DMS114 treated with DMSO at 0.1 percent for 48 hours (cell line): ENCODE results near the gene SHISA9.
A peak's percentile ranks its signal among the peaks of the same experiment; 100 is the strongest.
"Not testable (repeated sequence)": the region's sequence is repeated elsewhere in the genome, so short reads cannot be mapped to it uniquely, and the experiment has no call there.

Source experiments
- DNase-seq: peaks from one replicate; lab custom pipeline; 2025; ENCODE audit not compliant: unreplicated experiment; lab: John Stamatoyannopoulos, UW

Gene SHISA9

DNA sequence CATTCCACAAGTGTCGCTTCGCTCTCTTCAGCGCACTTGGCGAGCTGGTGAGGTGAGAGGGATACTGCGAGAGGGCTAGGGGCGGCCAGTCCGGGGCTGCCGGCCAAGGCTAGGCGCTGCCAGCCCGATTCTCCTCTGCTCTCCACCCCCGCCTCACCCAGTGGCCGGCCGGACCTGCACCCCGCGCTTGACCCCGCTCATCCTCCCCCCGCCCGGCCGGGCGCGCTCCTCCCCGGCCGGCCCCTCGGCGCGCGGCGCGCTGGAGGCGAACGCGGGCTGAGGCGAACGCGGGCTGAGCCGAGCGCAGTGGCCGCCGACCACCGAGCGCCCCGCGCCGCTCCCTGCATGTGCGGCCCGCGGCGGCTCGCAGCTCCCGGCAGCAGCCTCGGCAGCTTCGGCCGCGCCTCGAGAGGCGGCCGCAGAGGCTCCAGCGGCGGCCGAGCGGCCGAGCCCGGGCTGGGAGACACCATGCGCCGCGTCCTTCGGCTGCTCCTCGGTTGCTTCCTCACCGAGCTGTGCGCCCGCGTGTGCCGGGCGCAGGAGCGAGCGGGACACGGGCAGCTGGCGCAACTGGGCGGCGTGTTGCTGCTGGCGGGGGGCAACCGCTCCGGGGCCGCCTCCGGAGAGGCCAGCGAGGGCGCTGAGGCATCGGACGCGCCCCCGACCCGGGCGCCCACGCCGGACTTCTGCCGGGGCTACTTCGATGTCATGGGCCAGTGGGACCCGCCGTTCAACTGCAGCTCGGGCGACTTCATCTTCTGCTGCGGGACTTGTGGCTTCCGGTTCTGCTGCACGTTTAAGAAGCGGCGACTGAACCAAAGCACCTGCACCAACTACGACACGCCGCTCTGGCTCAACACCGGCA, at the start of gene SHISA9:
TSS of gene SHISA9 (plus strand) at position 2 of the 865 bp plus-strand sequence.
- DNase-seq: no peak

DNA sequence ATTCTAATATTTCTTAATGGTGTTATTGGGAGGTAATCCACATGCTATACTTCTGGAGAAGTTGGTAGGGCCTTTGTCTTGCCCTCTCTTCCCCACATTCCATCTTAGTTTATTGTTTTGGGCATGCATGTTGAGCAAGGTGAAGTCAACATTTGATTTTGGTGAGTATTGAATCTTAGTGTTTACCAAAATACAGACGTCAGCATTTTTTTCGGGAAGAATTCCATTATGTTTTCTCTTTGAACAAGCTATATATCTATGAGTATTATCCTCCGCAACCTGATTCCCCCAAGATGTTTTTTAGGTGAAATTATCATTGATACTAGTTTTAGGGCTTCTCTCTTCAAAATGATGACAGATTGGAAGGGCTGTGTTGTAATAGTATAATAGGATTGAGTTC, 47.4 kb upstream of the SHISA9 start:
- no peak for DNase-seq

DNA sequence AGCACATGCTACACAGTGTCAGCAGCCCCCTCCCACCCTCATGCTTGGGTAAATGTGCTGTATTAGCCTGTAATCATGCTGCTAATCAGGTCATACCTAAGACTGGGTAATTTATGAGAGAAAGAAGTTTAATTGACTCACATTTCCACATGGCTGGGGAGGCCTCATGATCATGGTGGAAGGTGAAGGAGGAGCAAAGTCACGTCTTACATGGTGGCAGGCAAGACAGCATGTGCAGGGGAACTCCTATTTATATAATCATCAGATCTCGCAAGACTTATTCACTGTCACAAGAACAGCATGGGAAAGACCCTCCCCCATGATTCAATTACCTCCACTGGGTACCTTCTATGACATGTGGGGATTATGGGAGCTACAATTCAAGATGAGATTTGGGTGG, 44.0 kb upstream of the SHISA9 start:
- DNase-seq: not testable (repeated sequence)

DNA sequence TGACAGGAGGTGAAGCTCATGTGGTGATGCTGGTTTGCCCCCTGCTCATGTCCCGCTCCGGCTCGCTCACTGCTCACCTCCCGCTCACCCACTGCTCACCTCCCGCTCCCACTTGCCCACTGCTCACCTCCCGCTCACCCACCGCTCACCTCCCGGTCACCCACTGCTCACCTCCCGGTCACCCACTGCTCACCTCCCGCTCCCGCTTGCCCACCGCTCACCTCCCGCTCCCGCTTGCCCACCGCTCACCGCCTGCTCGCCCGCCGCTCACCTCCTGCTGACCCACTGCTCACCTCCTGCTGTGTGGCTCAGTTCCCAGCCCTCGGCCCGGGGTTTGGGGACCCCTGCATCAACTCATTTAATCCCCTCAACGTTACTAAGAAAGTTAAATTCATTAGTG, 39.1 kb upstream of the SHISA9 start:
- DNase-seq: no peak

DNA sequence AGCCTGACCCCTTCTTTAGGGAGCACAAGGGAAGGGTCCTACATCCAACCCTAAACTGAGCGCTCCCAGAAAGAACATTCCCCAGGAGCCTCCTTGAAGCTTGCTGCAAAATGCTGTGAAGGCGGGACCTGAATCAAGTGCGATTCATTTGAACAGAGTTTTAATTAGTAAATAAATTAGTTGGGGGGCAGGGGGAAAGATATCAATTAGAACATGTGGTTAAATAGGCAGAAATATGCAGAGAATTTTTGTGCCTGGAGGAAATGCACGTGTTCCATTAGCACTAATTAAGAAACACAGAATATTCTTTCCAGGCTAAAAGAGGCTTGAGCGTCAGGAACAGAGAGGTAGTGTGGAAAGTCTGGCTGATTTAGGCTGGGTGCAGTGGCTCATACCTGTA, 38.5 kb upstream of the SHISA9 start:
- DNase-seq: no peak

DNA sequence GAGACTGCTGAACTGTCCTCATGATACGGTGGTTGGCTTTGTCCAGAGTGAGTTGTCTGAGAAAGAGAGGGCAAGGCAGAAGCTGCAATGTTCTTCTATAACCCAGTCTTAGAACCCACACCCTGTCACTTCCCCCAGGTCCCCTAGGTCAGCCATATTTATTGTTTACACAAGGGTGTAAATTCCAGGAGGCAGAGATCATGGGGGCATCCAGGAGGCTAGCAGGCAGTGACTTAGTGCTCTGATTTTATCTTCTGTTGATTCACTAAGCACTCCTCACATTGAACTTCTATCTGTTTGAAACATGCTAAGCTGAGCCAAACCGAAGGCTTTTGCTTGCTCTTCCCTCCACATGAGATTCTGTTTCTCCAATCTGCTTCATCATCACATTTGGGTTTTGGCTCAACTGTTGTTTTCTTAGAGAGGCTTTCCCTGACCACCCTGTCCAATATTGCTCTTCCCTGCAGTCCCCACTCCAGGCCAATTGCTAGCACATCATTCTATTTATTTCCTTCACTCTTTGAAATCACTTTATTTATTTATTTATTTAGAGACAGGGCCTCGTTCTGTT, 34.3 kb upstream of the SHISA9 start:
- DNase-seq: no peak

DNA sequence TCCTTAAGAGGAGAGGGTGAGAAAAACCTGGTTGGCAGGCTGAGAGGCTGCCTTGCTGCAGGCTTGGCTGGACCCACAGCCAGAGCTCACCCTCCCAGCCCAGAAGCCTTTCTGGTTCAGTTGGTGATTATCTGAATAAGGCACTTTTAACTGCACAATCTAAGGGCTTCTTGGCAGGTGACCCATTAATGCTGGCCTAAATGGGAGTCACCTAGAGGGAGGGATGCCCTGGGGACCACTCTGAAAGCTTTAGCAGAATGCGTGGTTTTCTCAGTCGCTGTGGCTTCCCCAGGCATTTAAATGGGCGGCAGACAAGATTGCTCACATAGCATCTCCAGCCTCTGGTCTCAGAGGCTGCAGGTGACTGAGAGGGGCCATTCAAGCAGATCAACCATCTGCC, 33.2 kb upstream of the SHISA9 start:
- DNase-seq: no peak

DNA sequence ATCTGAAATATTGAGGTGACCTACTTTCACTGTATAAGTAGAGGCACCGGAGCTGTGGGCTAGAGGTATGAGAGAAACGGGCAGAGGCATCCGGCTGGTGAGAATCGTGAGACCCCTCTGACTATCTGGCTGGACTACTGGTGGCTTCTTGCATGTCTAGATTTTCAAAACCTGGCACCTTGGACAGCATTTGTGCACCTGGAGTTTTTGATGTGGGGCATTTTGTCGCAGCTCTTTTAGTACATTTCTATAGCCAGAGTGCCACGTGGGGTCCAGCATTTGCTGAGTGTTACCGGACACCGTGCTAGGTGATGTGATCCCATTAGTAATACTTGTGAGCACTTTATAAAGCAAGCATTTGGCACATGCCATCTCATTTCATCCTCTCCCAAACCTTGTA, 32.6 kb upstream of the SHISA9 start:
- DNase-seq: no peak

DNA sequence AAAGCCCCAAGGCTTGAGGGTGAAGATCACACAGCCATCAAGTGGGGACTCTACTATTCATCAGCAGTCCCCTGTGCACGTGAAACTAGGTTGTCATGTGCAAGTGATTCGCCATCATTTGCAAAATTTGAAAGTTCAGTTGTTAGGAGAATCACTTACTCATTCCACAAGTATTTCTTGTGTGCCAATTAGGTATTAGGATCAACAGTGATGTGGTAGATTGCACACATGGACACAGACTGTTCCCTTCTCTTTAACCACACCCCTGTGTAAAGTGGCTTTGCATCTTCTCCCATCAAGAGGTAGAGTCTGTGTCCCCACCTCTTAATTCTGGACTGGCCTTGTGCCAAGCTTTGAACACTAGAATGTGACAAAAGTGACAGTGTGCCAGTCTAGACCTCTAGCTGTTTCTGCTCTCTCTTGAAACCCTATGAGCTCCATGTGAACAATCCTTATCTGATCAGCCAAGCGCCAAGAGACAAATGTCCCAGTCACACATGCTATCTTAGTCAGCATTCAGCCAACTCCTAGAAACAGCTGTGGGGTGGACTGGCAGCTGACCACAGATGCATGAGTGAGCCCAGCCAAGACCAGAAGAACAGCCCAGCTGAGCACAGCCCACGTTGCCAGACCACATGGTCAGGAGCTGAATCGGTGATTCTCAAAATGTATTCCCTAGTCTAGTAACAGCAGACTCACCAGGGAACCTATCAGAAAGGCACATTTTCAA, 31.5 kb upstream of the SHISA9 start:
- no peak for DNase-seq

DNA sequence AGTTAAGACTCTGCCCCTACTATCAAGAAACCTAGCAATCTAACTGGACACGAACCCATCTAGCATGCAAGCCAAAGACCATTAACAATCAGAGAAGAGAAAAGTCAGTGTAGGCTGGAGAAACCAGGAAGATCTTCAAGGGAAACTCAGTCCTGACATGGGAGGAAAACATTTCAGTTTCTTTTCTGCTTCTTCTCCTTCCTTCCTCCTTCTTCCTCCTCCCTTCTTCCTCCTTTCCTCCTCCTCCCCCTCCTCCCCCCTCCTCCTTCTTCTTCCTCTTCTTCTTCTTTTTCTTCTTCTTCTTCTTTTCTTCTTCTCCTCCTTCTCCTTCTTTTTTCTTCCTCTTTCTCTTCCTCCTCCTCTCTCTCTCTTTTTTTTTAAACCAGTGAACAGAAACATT, 29.6 kb upstream of the SHISA9 start:
- no peak for DNase-seq

DNA sequence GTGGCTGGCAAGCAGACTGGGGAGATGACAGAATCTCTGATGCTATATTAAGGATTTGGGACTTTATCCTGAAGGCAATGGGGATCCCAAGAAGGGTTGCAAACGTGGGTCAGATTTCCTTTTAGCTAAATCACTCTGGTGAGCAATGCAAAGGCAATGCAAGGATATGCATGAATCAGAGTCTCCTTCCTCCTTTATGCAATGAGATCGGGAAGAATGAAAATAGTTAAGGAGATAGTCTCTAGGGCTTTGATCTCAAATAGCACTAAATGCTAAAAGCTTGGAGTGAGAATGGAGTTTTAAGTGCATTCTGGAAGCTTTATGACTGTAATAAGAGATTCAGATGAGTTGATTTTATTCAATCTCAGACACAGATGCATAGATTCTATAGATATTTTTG, 27.2 kb upstream of the SHISA9 start:
- DNase-seq: no peak

DNA sequence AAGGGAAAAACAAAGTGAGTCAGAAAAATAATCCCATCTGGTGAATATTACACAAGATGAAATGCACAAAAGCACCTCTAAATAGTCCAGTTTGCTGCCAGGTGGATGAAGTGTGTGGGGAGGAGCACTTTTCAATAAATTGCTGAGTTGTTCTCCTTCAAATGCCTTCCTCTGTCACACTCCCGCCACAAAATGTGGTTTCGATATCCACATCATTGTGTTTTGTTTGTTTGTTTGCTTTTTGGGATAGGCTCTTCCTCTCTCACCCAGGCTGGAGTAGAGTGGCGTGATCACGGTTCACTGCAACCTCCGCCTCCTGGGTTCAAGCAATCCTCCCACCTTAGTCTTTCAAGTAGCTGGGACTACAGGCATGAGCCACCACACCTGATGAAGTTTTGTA, 24.6 kb upstream of the SHISA9 start:
- no peak for DNase-seq

DNA sequence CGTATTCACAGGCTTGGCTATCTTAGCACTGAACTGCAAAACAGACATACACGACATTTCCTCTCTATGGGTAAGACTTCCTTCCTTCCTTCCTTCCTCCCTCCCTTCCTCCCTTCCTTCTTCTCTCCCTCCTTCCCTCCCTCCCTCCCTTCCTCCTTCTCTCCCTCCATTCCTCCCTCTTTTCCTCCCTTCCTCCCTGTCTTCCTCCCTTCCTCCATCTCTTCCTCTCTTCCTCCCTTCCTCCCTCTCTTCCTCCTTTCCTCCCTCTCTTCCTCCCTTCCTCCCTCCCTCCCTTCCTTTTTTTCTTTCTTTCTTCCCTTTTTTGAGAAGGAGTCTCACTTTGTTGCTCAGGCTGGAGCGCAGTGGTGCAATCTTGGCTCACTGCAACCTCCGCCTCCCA, 22.4 kb upstream of the SHISA9 start:
- no peak for DNase-seq

DNA sequence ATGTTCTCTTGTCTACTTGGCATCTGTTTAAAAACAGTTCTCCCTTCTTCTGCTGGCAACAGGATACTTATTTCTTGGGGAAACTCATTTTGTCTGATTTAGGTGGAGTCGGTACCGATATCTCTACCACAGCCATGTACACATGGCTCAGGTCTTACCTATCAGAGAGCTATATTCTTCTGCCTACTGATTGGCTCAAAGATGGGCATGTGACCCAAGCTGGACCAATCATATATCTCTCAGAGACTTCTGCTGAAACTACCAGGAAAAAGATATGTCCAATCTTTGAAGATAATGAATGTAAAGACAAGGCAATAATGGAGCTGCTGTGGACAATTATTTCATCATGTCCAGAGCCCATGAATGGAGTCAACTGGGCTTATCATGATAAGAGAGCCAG, 21.6 kb upstream of the SHISA9 start:
- no peak for DNase-seq

DNA sequence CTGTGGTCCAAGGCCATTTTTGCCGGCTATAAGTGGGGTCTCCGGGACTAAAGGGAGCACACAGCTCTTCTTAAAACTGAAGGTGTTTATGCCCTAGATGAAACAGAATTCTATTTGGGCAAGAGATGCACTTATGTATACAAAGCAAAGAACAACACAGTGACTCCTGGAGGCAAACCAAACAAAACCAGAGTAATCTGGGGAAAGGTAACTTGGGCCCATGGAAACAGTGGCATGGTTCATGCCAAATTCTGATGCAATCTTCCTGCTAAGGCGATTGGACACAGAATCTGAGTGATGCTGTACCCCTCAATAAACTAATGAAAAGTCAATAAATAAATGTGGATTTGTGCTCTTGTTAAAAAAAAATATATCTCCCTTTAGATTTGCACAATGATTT, 20.2 kb upstream of the SHISA9 start:
- DNase-seq: no peak

DNA sequence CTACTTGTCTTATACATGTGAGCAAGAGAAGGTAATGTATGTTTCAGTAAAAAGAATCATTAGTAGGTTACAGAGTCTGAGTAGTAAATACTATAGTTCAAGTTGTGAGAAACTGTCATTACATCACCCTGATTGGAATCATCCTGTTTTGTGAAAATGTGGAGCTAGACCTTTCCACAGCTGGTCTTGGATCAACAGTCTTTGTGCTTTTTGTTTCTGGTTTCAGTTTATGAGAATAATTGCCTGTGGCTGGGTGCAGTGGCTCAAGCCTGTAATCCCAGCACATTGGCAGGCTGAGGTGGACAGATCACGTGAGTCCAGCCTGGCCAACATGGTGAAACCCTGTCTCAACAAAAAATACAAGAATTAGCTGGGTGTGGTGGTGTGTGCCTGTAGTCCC, 19.7 kb upstream of the SHISA9 start:
- no peak for DNase-seq

DNA sequence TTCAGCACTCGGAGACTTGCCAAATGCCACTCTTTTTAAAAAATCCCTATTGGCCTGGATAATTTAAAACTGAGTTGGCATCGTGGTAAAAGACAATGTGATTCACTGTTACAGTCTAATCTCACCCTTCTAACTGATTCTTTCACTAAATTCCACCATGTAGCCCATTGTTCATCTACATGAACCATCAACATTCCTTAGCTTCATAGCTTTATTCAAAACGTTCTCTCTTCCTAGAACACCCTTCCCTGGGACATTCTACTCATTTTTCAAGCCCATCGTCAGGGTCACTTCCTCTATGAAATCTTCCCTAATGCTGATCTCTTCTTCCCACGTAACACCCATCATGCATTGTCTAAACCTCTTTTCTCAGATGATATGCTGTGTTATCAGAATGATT, 15.7 kb upstream of the SHISA9 start:
- DNase-seq: no peak

DNA sequence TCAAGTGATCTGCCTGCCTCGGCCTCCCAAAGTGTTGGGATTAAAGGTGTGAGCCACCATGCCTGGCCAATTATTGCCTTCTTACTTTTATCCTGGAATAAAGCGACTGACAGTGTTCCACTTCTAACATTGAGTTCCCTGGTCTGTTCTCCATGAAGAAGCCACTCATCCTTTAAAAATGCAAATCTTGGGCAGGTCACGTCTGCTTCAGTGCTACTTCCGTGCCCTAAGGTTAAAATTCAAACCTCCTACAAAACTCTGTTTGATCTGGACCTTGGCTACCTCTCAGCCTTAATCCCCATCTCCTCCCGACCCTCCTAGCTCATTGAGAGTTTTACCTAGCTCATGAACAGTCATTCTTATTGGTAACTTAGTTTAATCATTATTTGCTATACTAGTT, 9.6 kb upstream of the SHISA9 start:
- no peak for DNase-seq

DNA sequence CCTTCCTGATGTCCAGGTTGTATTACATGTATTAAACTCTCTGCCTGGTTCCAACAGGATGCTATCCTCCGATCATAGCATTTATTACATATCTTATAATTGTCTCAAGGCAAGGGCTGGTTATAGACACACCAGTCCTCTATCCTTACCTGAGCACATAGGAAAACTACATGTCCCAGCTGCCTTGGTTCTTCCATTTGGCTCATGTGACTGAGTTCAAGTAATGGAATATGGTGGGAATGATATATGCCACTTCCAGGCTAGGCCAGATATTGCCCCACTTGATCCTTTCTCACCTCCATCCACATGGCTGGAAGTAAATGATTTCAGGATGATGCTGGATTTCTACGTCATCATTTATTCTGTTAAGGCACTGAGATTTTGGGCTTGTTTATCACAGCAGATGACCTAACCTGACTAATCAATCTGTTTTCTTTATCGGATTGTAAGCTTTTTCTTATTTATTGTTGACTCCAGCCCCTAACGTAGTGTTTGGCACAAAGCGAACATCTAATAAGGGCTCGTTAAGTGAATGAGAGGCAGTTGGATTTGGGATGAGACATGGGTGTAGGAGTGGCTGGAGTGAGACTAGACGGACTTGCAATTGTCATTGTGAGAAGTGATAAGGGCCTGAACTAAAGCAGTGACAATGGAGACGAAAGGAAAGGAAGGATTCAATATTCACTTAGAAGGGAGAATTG, 8.2 kb upstream of the SHISA9 start:
- no peak for DNase-seq

DNA sequence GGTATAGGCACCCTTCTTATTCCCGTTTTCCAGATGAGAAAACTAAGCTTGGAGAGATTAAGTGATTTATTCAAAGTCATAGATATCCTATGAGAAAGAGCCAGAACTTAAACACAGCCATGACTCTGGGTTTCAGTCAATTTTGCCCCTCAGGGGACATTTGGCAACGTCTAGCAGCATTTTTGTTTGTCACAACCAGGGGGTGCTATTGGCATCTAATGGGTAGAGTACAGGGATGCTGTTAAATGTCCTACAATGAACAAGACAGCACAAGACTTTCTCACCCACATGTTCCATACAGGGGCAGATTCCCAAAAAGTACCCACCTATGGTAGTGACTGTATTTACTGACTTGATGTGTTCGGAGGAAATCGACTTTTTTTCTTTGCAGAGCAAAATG, 4.8 kb upstream of the SHISA9 start:
- DNase-seq: peak; percentile 21

DNA sequence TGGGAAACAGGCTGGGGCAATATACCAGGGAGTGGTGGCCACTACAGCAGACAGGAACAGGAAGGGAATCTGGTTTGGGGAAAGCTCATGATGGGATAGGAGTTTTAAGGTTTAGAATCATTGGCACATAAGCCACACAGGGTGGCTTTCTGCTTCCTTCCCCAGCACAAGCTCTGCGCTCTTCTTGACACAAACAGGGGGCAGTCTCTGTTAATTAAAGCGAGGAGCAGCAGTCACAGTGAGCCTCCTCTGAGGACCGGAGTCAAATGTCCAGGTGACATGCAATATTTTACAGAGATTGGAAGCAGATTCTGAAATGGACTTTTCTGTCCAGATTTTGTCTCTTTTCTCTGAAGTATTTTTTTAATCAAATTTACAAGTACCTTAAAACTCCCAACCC, 2.8 kb upstream of the SHISA9 start:
- DNase-seq: no peak
